Hematopoietic multipotent progenitor cell treated with erythropoietin and hydrocortisone succinate and interleukin-3 and kit ligand, for 15 days (in vitro differentiated cells): ENCODE results near the gene KIAA1191.

ENCODE experiments used
- DNase-seq: peaks from one replicate; pipeline ENCODE4 v3.0.0-alpha.2; 2015; ENCODE audit warnings: low spot score

The KIAA1191 gene

DNA sequence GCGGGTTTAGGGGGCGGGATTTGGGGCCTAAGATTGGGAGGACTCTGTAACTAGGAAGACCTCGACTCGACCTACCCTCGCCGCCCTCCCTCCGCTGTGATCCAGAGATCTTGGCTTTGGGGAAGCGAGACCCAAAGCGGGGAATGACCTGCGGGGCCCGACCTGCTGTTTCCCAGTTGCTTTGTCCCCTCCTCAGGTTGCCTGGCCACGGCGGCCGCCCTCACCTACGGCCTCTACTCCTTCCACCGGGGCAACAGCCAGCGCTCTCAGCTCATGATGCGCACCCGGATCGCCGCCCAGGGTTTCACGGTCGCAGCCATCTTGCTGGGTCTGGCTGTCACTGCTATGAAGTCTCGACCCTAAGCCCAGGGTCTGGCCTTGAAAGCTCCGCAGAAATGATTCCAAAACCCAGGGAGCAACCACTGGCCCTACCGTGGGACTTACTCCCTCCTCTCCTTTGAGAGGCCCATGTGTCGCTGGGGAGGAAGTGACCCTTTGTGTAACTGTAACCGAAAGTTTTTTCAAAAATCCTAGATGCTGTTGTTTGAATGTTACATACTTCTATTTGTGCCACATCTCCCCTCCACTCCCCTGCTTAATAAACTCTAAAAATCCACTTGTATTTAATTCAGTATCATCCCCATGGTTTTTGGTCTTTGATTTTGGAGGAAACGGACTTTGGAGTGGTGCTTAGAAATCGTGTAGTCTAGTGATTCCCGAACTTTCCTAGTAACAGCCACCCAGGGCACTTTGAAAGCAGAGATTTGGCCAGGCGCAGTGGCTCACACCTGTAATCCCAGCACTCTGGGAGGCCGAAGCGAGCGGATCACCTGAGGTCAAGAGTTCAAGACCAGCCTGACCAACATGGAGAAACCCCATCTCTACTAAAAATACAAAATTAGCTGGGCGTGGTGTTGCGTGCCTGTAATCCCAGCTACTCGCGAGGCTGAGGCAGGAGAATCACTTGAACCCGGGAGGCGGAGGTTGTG lies 27.9 kb upstream of the KIAA1191 start:
- no peak for DNase-seq

DNA sequence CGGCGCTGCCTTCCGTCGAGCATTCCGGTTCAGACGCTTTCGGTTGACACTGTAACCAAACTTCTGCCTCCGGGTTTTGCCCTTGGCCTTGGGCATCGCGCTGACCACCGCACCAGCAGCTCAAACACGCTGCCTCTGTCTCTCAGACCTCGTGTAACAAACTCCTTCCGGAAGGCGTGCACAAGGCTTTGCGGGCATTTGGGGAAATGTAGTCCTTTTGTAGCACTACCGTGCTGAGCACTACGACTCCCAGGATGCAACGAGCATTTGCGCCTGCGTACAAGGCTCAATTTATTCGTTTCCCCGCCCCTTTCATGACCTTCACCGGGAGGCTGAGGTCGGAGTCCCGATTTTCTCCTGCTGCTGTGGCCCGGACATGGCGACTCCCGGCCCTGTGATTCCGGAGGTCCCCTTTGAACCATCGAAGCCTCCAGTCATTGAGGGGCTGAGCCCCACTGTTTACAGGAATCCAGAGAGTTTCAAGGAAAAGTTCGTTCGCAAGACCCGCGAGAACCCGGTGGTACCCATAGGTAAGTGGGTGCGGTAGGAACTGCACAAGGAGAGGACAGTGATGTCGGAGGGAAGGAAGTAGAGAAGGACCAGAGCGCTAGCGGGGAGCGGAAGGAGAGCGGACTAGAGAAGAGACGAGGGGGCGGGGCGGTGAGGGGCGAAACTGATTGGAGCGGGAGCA lies 27.0 kb upstream of the KIAA1191 start, which contains the start of the genes HIGD2A and NOP16:
Gene HIGD2A, plus strand, starts transcription at position 308 of the 691 bp plus-strand sequence. Its CDS starts 69 bp downstream, at position 377.
Gene NOP16, minus strand, starts transcription at position 155 of the 691 bp plus-strand sequence. Its CDS starts 59 bp downstream, at position 96.
- DNase-seq = peak; percentile 99

DNA sequence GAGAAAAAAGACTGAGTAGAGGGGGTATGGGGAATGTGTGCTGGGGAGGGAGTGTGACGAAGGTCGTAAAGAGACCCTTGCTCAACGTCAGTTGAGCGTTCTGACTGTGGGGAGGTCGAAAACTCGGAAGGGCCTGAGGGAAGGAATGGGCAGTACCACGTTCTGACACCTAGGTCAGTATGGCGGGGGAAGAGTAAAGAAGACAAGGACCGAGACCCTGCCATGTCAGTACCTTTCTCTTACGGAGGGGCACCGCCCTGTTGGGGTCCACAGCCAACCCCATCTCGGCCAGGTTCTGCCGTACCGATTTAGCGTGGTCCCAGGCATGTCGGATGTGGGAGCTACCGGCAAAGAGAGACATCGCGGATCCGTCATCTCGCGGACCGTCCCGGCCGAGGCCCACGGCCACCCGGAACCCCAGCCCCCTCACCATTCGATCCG lies 26.5 kb upstream of the KIAA1191 start:
- no peak for DNase-seq

DNA sequence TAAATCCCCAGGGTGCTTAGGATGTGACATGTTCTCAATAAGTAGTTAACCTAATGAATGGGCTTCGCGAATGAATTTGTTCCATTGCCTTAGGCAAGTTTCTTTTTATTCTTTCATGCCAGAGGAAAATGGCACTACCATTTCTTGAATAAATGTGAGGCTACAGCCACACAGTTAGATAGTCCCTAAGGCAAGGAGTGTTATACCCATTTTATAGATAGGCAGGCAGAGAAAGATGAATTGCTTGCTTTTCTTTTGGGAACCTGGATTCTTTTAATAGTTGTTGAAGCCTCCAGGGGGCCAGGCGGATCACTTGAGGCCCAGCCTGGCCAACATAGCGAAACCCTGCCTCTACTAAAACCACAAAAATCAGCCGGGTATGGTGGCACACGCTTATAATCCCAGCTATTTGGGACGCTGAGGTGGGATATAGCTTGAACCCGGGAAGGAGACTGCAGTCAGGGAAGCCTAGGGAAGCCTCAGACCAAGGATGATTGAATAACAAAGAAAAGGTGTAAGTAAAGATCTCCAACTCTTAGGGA lies 25.9 kb upstream of the KIAA1191 start:
- no peak for DNase-seq

DNA sequence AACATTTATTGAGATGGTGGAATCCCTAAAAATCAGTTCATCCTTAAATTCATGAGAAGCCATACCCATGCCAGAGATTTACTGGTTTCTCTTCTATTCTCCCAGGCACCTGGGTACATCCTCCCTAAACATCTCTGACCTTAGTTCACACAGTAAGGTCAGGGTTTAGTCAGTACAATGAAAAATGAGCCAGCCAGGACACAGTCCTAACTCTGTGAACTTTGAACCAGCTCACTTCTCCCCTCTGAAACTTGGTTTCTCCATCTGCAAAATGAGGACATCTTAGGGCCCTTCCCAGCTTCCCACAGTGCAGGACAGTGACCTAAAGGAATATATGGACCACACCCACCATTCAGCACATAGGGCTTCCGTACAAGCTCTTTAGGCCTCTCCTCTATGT lies 24.9 kb upstream of the KIAA1191 start:
- no peak for DNase-seq

DNA sequence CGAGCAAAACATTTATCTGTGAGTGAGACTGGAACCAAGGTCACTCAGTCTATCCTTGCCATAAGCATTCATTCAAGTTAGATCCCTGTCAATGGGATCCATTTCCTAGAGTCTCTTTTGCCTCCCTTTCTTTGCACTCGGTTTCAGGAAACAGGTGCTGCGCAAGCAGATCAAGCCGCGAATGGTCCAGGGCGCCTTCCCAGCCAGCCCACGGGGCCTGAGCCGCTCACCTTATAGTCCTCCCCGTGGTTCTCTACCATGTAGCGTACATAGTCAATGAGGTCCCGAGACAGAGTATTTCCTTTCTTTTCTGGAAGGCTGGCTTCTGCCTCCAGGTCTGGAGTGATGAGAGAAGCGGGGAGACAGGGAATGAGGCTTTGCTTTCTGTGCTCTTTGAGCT lies 23.4 kb upstream of the KIAA1191 start:
- no peak for DNase-seq

DNA sequence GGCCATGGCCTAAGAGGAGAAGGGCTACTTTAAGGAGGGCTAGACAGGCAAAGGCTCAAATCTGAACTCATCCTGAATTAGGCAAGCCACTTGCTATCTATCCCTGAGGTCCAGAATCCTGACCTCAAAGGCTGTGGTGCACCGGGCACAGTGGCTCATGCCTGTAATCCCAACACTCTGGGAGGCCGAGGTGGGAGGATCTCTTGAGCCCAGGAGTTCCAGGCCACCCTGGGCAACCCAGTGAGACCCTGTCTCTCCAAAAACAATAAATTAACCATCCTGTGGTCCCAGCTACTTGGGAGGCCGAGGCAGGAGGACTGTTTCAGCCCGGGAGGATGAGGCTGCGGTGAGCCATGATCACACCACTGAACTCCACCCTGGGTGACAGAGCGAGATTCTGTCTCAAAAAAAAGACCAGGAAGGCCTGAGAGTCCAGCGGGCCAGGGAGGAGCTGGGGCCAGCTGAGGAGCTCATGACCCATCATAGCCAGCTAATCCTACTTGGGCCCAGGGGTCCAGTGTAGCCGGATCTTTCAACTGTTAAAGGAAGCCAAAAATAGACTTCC lies 22.9 kb upstream of the KIAA1191 start:
- no peak for DNase-seq

DNA sequence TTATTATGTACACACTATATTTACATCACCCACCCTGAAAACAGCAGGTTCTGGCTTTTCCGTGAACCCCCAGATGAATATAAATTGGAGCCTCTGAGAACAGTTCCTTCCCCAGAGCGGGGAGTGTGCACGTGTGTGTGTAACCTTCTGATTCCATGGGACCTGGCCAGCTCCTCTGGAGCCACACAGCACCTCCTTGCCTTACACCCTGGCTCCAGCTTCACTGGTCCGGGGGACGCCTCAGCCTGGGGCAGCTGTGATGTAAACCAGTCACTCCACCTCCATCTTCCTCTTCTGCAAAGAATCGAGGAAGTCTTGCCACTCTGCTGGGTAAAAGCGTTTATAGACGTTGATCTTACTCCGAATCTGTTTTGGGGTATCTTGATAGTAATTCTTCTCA lies 22.4 kb upstream of the KIAA1191 start:
- no peak for DNase-seq

DNA sequence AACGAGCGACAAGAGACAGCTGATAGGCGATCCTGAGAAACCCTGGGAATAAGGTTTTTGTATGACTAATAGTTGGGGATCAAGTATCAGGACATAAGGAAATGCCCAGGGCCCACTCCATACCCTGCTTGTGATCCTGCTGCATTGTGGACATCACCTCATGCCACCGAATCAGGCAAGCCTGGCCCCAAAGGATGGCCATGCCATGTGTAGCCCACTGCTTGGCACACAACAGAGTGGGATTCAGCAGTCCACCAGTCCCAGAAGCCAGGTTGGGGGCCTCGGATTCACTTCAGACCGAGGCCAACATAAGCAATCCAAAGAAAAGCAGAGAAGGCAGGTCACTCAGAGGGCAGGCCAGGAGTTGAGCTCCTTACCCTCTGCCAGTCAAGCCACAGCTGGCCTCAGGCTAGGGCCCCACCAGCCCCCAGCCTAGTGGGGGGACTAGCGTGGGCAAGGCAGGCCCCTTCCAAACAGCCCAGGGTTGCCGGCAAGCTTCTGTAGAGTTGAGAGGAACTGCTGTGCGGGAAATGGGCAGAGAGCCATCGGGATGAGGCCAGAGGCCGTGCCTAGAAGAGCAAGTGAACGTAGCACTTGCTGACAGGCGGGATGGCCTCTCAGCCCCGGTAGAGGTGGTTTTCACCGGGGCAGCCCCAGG lies 21.8 kb upstream of the KIAA1191 start:
- DNase-seq = no peak

DNA sequence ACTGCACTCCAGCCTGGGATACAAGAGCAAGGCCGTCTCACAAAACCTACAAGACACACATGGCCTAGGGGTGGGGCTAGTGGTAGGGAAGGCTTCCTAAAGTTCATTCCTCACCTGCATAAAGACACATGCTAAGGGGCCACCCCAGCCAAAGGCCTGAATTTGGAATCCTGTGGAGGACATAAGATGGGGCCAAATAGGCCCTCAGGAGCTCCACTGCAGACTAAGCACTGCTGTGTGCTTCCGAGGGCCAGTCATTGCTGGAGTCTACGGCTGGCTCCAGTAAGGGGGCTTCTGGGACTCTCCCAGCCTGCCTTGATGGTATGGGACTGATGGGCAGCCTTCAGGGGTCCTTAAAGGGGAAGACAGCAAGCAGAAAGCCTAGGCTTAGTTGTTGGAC lies 21.2 kb upstream of the KIAA1191 start:
- no peak for DNase-seq

DNA sequence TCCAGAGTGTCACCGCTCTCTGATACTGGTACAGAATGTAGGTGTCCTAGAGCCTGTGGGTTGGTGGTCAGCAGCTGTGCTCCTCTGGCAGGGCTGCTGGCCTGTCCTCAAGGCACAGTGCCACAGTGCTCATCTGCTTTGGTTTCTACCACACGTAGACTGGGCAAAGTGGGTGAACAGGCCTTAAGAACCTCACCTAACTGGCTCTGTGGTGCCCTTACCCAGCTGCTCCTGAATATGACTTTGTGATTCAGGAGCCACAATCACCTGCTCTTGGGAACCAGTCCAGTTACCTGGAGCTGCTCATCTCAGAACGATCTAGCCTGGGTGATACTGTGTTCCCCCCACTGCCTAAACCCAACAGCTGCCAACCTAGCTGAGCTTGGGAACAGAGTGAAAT lies 20.4 kb upstream of the KIAA1191 start:
- DNase-seq = no peak

DNA sequence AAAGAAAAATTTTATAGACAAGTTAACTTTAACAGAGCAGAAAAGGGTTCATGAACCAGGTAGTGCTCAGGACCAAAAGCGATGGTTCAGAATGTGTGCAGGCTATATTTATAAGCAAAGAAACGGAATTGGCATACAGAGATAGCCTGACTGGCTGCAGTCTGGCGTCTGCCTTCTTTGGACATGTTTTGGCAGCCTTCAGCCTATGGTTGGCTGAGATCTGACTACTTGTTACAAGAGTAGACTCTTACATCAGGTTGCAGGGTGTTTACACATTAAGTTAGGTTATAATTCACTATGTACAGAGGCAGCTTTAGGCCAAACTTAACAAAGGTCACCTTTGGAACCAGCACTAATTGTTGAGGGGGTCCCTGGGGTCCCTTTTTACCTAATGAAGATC lies 19.9 kb upstream of the KIAA1191 start:
- DNase-seq = no peak

DNA sequence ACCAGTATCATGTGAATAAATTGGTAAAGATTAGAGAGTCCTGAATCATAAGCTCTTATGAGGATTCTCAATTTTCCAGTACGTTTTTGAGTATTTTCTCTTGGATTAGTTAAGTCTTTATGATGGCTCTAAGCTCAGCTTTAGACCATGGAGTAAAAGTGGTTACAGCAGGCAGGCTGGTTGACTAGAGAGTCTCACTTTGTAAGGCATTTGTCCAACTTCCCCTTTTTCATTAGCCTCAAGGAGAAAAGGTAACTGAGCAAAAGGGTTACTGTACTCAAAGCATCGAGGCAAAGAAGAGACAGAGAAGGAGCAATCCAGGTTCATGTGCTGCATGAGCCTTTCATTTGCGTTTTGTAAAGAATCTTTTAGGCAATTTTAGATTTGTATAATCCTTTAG lies 18.3 kb upstream of the KIAA1191 start:
- no peak for DNase-seq

DNA sequence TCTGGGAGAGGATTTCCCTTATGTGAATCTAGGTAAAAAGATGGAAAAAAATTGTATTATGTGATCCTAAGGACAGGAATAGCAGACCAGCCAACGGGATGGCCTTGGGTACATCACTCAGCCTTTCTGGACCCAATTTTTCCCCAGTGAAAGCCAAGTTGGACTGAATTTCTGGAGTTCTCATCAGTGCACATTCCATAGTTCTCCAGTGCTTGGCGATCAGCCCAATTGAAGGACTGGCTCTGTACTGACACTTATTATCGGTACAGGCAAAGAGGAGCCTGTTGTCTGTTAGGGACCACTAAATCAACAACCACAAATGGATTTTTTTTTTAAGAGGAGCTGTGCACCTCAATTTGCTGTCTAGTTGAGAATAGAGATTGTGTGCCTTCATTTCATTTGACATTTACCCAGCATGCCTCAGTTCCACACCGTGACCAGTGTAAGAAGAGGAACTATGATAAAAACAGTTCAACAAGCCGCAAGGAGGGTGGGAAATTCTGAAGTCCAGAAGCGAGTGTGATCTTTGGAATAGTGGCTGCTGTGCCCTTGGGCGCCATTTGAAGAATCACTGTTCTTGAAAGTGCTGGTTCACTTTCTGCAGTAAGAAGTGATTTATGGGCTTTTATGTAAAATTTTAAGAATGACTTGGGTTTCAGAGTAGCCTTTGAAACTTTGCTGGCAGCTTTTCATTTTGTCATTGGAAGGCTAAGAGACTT lies 11.7 kb upstream of the KIAA1191 start:
- no peak for DNase-seq

DNA sequence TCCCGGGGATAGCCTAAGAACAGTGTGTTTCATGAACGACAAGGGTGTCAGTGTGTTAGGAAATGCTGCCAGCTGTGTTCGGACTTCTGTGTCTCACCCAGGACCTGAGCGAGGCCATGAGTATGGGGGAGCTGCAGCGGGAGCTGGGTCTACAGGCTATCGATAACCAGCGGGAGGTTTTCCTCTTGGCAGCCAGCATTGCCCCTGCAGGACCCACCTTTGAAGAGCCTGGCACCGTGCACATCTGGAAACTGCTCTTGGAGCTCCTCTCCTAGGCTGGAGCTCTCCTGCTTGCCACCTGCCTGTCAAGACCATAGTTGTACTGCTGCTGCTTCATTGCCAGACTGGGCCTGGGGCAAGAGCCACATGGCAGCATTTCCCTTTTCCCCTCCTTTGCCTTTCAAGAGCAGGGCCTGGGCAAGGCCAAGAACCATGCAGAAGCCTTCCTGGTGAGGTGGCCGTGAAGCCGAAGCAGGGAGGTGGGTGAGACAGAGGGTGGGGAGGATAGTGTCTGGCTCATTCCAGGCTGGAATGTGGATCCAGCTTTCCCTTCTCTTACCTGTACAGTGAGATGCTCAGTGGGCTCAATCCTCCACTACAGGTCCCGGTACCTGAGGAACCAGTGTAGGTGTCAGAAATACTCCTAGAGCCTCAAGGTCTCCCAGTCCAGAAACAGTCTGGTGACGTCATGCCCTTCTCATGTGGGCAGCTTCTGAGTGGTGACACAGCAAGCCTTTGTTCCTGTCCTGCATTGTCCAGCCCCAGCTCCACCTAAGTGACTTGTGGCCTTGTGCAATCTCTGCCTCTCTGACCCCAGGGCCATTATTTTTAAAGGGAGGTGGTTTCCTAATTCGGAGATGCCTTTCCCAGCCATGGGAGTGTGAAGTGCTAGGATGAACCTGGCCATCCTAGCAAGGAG lies 10.3 kb upstream of the KIAA1191 start:
- no peak for DNase-seq

DNA sequence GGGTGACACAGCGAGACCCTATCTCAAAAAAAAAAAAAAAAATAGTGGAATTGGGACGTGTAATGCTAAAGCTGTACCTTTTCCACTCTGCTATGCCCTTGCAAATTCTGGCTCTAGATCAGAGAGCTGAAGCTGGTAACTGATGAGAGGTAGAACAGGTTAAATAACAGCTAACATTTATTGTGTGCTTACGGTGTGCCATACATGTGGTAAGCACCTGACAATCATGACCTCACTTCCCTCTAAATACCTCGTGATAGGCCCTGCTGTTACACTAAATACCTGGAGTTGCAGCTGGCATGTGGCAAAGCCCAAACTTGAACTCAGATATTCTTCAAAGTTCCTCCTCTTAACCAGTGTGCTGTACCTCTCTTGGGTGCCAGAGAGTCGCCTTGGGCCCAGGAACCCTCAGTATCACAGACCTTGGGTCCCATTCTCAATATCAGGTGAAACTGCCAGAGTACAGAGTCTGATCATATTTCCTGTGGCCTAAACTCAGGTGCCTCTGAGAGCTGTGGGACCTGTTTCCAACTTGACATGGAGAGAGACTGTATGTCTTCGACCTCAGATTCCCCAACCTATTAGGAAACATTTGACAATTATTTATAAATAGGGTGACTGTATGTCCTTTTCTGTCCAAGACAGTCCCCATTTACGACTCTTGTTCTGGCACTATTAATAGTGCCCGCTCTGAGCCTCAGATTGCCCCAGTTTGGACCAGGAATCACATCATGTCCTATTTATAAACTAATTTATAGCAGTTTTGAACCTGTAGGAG lies 8.6 kb upstream of the KIAA1191 start:
- no peak for DNase-seq

DNA sequence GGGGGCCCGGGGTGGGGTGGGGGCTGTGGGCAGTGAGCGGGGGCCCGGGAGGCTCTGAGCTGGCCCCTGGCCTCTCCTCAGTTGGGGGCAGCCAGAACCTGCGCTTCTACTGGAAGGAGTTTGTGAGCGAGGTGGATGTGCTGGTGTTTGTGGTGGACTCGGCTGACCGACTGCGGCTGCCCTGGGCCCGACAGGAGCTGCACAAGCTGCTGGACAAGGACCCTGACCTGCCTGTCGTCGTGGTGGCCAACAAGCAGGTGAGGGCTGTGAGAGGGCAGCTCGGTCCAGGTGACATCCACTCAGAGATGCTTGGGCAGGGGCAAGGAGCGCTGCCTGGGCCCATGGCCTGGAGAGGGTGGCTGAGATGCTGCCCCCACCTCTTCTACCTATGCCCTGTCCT lies 7.2 kb upstream of the KIAA1191 start:
- no peak for DNase-seq

DNA sequence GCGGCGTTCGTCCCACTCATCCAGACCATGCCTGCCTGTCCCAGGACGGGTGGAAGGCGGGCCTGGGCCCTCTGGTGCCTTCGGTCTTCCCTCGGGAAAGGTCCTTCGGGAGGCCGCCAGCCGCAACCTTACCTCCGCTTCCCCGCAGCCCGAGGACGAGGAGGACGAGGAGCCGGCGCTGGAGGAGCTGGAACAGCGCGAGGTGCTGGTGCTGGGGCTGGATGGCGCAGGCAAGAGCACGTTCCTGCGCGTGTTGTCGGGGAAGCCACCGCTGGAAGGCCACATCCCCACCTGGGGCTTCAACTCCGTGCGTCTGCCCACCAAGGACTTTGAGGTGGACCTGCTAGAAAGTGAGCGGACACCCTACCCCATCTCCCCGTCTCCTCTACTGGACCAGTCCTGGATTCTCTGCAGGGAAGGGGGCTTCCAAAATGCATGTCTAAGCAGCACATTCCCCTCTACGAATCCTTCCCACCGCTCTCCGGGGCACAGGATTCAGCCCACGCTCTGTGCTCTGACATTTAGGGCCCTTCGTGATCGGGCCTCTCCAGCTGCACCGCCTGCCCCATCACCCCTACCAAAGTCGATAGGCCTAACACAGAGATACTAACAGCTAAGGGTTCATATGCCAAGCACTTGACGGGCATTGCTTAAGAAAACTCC lies 4.8 kb upstream of the KIAA1191 start:
- DNase-seq = no peak
